OCI-LY3 (cell line): ENCODE data around the gene TRIM7.

Experiments
- H2AFZ ChIP-seq: fragments of 200-600, 300-600 bp; shearing (Covaris generic); 2 replicates; pipeline ENCODE4 v1.6.0; 2014; ENCODE audit warnings: antibody characterized with exemption, low read depth, low read length
- H3K27ac ChIP-seq: fragments of 200-600, 300-600 bp; sonication (generic); 2 replicates; pipeline ENCODE4 v1.5.1; 2014; ENCODE audit warnings: mild to moderate bottlenecking, low read length, moderate library complexity, mixed read lengths
- H3K27me3 ChIP-seq: fragments of 200-600, 300-600 bp; sonication (generic); 2 replicates; pipeline ENCODE4 v1.6.1; 2014; ENCODE audit warnings: low read depth, low read length, mixed read lengths
- H3K36me3 ChIP-seq: fragments of 200-600, 300-600 bp; sonication (generic); replicated peaks from 2 replicates; pipeline ENCODE3; 2014; ENCODE audit warnings: low read depth, low read length, mixed read lengths
- H3K4me1 ChIP-seq: fragments of 300-600, 200-600 bp; sonication (generic); 2 replicates; pipeline ENCODE4 v1.6.1; 2014; ENCODE audit warnings: low read length, mixed read lengths
- H3K4me2 ChIP-seq: fragments of 200-600, 300-600 bp; sonication (generic); 2 replicates; pipeline ENCODE4 v1.6.1; 2014; ENCODE audit warnings: low read length, mixed read lengths
- H3K4me3 ChIP-seq: fragments of 300-600, 200-600 bp; sonication (generic); 2 replicates; pipeline ENCODE4 v1.5.1; 2014; ENCODE audit warnings: antibody characterized with exemption, mild to moderate bottlenecking, low read length, moderate library complexity
- H3K79me2 ChIP-seq: fragments of 300-600, 200-600 bp; shearing (Covaris generic); 2 replicates; pipeline ENCODE4 v1.6.1; 2014; ENCODE audit warnings: mild to moderate bottlenecking, low read length, mixed read lengths
- H3K9ac ChIP-seq: fragments of 300-600, 200-600 bp; shearing (Covaris generic); 2 replicates; pipeline ENCODE4 v1.6.0; 2014; ENCODE audit warnings: mild to moderate bottlenecking, low read length, moderate library complexity
- H3K9me3 ChIP-seq: fragments of 200-600, 300-600 bp; shearing (Covaris generic); 2 replicates; pipeline ENCODE4 v1.6.1; 2014; ENCODE audit warnings: low read length, mixed read lengths; ENCODE audit not compliant: insufficient read depth
- H4K20me1 ChIP-seq: fragments of 200-600, 300-600 bp; sonication (generic); 2 replicates; pipeline ENCODE4 v1.6.1; 2016; ENCODE audit warnings: low read length, mixed read lengths; ENCODE audit not compliant: insufficient read depth
- CTCF ChIP-seq: fragments of 200-600, 300-600 bp; sonication (generic); IDR thresholded peaks from 2 replicates; pipeline ENCODE4 v1.5.1; 2014; ENCODE audit warnings: antibody characterized with exemption, low read length, low read depth
- EZH2phosphoT487 ChIP-seq: fragments of 200-600 bp; shearing (Covaris generic); IDR thresholded peaks from 2 replicates; pipeline ENCODE4 v1.6.1; 2018; ENCODE audit warnings: antibody characterized with exemption, mixed run types, low read depth

TRIM7 gene

GRCh38 chr5:181223729-181224389 lies 18.9 kb upstream of the TRIM7 start:
- H3K27me3 ChIP-seq: no peaks in the 10 kb centered on the region
- TF ChIP-seq CTCF (no peak), EZH2phosphoT487 (no peak)
- H2AFZ ChIP-seq: no peak overlapping the region

GRCh38 chr5:181223058-181223728 lies 18.2 kb upstream of the TRIM7 start, which contains the start of gene TRIM41:
Gene TRIM41, plus strand, starts transcription at chr5:181223281. Its CDS starts 719 bp downstream, at chr5:181224000.
- Histone ChIP-seq H3K4me2 (peak within 1 kb of the TSS; percentile 94), H3K36me3 (peaks cover 9% of the 10 kb centered on the region), H3K4me3 (peak within 1 kb of the TSS; percentile 87), H3K4me1 (peaks cover 15% of the 10 kb centered on the region), H3K79me2 (peaks cover 26% of the 10 kb centered on the region), H3K9ac (peak within 1 kb of the TSS; percentile 87), H3K9me3 (no peaks in the 10 kb centered on the region), H3K27me3 (no peaks in the 10 kb centered on the region), H4K20me1 (no peaks in the 10 kb centered on the region), H2AFZ (peak within 1 kb of the TSS; percentile 55; the same call in 1 of the 2 replicates), H3K27ac (peak within 1 kb of the TSS; percentile 94)
- no peak for TF ChIP-seq EZH2phosphoT487
- TF ChIP-seq CTCF: no peak; the same call in 1 of the 2 replicates

More at GRCh38 chr5:181223729-181224389, 18.9 kb upstream of the TRIM7 start:
- Histone ChIP-seq H3K36me3 (peaks cover 9% of the 10 kb centered on the region), H3K4me1 (peaks cover 15% of the 10 kb centered on the region), H3K79me2 (peaks cover 26% of the 10 kb centered on the region), H3K9me3 (no peaks in the 10 kb centered on the region), H4K20me1 (no peaks in the 10 kb centered on the region), H3K4me3 (peak overlapping the region; percentile 87), H3K27ac (peak overlapping the region; percentile 94), H3K9ac (peak overlapping the region; percentile 87), H3K4me2 (peak overlapping the region; percentile 86)

DNA sequence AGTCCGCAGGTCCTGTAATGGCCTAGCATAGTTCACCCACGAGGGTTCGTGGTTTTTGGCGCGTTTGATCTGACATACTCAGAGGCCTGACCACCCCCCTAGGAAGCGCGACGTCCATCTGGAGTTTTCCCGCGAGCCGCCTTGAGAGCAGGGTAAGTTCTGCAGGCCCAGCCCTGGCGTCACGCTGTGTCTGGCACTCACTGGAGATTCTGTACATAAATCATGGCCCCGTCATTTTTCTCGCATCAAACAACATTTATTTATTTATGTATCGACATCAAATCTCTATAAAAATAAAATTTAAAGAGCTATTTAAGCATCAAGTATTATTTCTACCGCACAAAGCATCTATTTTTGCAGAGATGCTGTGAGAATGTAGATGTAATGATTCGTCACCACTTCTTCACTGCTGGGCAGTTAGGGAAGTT lies 17.6 kb upstream of the TRIM7 start:
- peak overlapping the region; percentile 94 for H3K27ac ChIP-seq
- H3K36me3 ChIP-seq: peaks cover 8% of the 10 kb centered on the region
- no peaks in the 10 kb centered on the region for H4K20me1 ChIP-seq
- peak overlapping the region; percentile 94 for H3K4me2 ChIP-seq
- H3K4me3 ChIP-seq: peak overlapping the region; percentile 87
- H3K79me2 ChIP-seq: peaks cover 26% of the 10 kb centered on the region
- H2AFZ ChIP-seq: peak overlapping the region; percentile 55; the same call in 1 of the 2 replicates
- H3K9ac ChIP-seq: peak overlapping the region; percentile 87
- no peaks in the 10 kb centered on the region for H3K27me3 ChIP-seq
- H3K9me3 ChIP-seq: no peaks in the 10 kb centered on the region
- H3K4me1 ChIP-seq: peaks cover 15% of the 10 kb centered on the region
- no peak for TF ChIP-seq CTCF
- TF ChIP-seq EZH2phosphoT487: no peak

GRCh38 chr5:181221792-181222629 lies 17.0 kb upstream of the TRIM7 start:
- H3K36me3 ChIP-seq: peaks cover 5% of the 10 kb centered on the region
- no peaks in the 10 kb centered on the region for H3K27me3 ChIP-seq
- no peaks in the 10 kb centered on the region for H4K20me1 ChIP-seq
- no peaks in the 10 kb centered on the region for H3K9me3 ChIP-seq
- peaks cover 26% of the 10 kb centered on the region for H3K79me2 ChIP-seq
- H3K4me1 ChIP-seq: peaks cover 15% of the 10 kb centered on the region
- no peak for TF ChIP-seq EZH2phosphoT487
- no peak for TF ChIP-seq CTCF
- H3K4me2 ChIP-seq: peak overlapping the region; percentile 94
- peak overlapping the region; percentile 86 for H2AFZ ChIP-seq
- peak overlapping the region; percentile 94 for H3K27ac ChIP-seq
- peak overlapping the region; percentile 87 for H3K9ac ChIP-seq
- H3K4me3 ChIP-seq: peak overlapping the region; percentile 87
